ENCODE data around the gene PABPN1L.

Gene PABPN1L

GRCh38 chr16:88901718-88902337, 35.4 kb upstream of the PABPN1L start:
- DNase-seq (ENCODE audit: low read depth): no peak
- TF ChIP-seq CTCF (IDR thresholded peaks at IDR 0.05; ENCODE audit: low read depth, low read length, missing control alignments): no peak
- H3K4me3 ChIP-seq (ENCODE audit: low read depth, low read length): no peak overlapping the region
- in situ Hi-C loops (cut with HindIII; ENCODE audit: low sequenced_read_pairs): no loop called here

GRCh38 chr16:88900662-88901052, 34.2 kb upstream of the PABPN1L start:
- H3K4me3 ChIP-seq (ENCODE audit: low read depth, low read length): no peak overlapping the region
- TF ChIP-seq CTCF (IDR thresholded peaks at IDR 0.05; ENCODE audit: low read depth, low read length, missing control alignments): no peak
- no peak for DNase-seq (ENCODE audit: low read depth)
- in situ Hi-C loops (cut with HindIII; ENCODE audit: low sequenced_read_pairs): no loop called here

GRCh38 chr16:88899901-88900661, 33.6 kb upstream of the PABPN1L start:
- H3K4me3 ChIP-seq (ENCODE audit: low read depth, low read length): no peak overlapping the region
- in situ Hi-C loops (cut with HindIII; ENCODE audit: low sequenced_read_pairs): no loop called here
- DNase-seq (ENCODE audit: low read depth): no peak
- no peak for TF ChIP-seq CTCF (IDR thresholded peaks at IDR 0.05; ENCODE audit: low read depth, low read length, missing control alignments)

GRCh38 chr16:88897696-88898425, 31.4 kb upstream of the PABPN1L start:
- TF ChIP-seq CTCF (IDR thresholded peaks at IDR 0.05; ENCODE audit: low read depth, low read length, missing control alignments): no peak
- no peak overlapping the region for H3K4me3 ChIP-seq (ENCODE audit: low read depth, low read length)
- no peak for DNase-seq (ENCODE audit: low read depth)
- in situ Hi-C loops (cut with HindIII; ENCODE audit: low sequenced_read_pairs): no loop called here

- in situ Hi-C loops (cut with HindIII; ENCODE audit: low sequenced_read_pairs): no loop called here
- TF ChIP-seq CTCF (IDR thresholded peaks at IDR 0.05; ENCODE audit: low read depth, low read length, missing control alignments): no peak
- H3K4me3 ChIP-seq (ENCODE audit: low read depth, low read length): no peak overlapping the region
- DNase-seq (ENCODE audit: low read depth): no peak
Measured at GRCh38 chr16:88896238-88897070, 30.0 kb upstream of the PABPN1L start.

GRCh38 chr16:88895335-88895734, 28.9 kb upstream of the PABPN1L start:
- DNase-seq (ENCODE audit: low read depth): no peak
- no peak for TF ChIP-seq CTCF (IDR thresholded peaks at IDR 0.05; ENCODE audit: low read depth, low read length, missing control alignments)
- in situ Hi-C loops (cut with HindIII; ENCODE audit: low sequenced_read_pairs): no loop called here
- no peak overlapping the region for H3K4me3 ChIP-seq (ENCODE audit: low read depth, low read length)

All from astrocyte of the cerebellum (primary cell).